GM12878 (cell line): Measurements from ENCODE around the gene OLR1. TPM values are rescaled to one million over a fixed set of nuclear protein-coding genes. Genes with fewer than 3 reads are reported as not detected.

ENCODE experiments used
- ATAC-seq: fragments of 200-7000 bp; cut with Tn5 transposase; 3 replicates; pipeline ENCODE4 v1.9.1; 2020; ENCODE audit warnings: mild to moderate bottlenecking, moderate library complexity
- BruUV-seq: library from RNA; stranded (reverse); fragments of 400-500 nt; replicated peaks from 2 replicates; lab custom pipeline; 2021; lab: Mats Ljungman, UMichigan
- CTCF ChIA-PET: fragments of 300-600 bp; sonication (Branson Sonifier 250); formaldehyde crosslinking; extraction: SDS; loops from one replicate; lab custom pipeline; 2021; ENCODE audit warnings: inconsistent platforms; lab: Yijun Ruan, JAX
- POLR2A ChIA-PET: fragments of 350-600 bp; formaldehyde crosslinking; extraction: SDS; loops from one replicate; lab custom pipeline; 2021; ENCODE audit warnings: inconsistent platforms; lab: Charles Lee
- RAD21 ChIA-PET: fragments of 300-600 bp; sonication (Branson Sonifier 250); formaldehyde crosslinking; loops from one replicate; lab custom pipeline; 2023; ENCODE audit warnings: antibody characterized with exemption; ENCODE audit not compliant: unreplicated experiment; lab: Charles Lee
- SMC1A ChIA-PET: fragments of 300-600 bp; sonication (Branson Sonifier 250); formaldehyde crosslinking; loops from one replicate; lab custom pipeline; 2023; ENCODE audit not compliant: unreplicated experiment, uncharacterized antibody; lab: Charles Lee
- DNase-seq: peaks from one replicate; pipeline ENCODE4 v3.0.0-alpha.2; 2011; ENCODE audit warnings: low read depth, low spot score
- FAIRE-seq: peaks from 3 replicates; lab custom pipeline; 2011; peaks lifted over from hg19 to GRCh38; lab: Jason Lieb, UNC
- H2AFZ ChIP-seq: 2 replicates; pipeline ENCODE4 v1.6.0; 2011; ENCODE audit warnings: low read depth, low read length, control low read depth; ENCODE audit not compliant: control insufficient read depth
- H3K27ac ChIP-seq: 2 replicates; pipeline ENCODE4 v1.5.1; 2011; ENCODE audit warnings: control low read depth; ENCODE audit not compliant: control insufficient read depth, insufficient read depth
- H3K27me3 ChIP-seq, 2 experiments: replicated peaks in 1 of 2; 2 replicates each; pipeline versions ENCODE4 v1.6.0 to v1.6.1; 2011; ENCODE audit warnings: low read length in 1 of 2; ENCODE audit not compliant: control insufficient read depth in 2 of 2, insufficient read depth in 2 of 2
- H3K36me3 ChIP-seq, 2 experiments: 2 replicates each; pipeline ENCODE4 v1.5.1; 2011; ENCODE audit warnings: low read length in 1 of 2; ENCODE audit not compliant: control insufficient read depth in 2 of 2, insufficient read depth in 2 of 2
- H3K4me1 ChIP-seq: 2 replicates; pipeline ENCODE4 v1.6.1; 2011; ENCODE audit warnings: mild to moderate bottlenecking, low read length, moderate library complexity, mixed read lengths; ENCODE audit not compliant: control insufficient read depth, insufficient read depth
- H3K4me2 ChIP-seq: 2 replicates; pipeline ENCODE4 v1.6.0; 2011; ENCODE audit warnings: control low read depth; ENCODE audit not compliant: control insufficient read depth, insufficient read depth
- H3K4me3 ChIP-seq: fragments of 200-600 bp; sonication (generic); 2 replicates; pipeline ENCODE4 v1.5.1; 2016
- H3K79me2 ChIP-seq: 2 replicates; pipeline ENCODE4 v1.6.0; 2011; ENCODE audit warnings: low read length; ENCODE audit not compliant: control insufficient read depth, insufficient read depth
- H3K9ac ChIP-seq: 2 replicates; pipeline ENCODE4 v1.8.0; 2011; ENCODE audit warnings: low read length, control low read depth, mixed read lengths; ENCODE audit not compliant: control insufficient read depth, insufficient read depth
- H3K9me3 ChIP-seq: replicated peaks from 3 replicates; pipeline ENCODE4 v1.5.1; 2011; ENCODE audit warnings: mild to moderate bottlenecking, low read length; ENCODE audit not compliant: control insufficient read depth, insufficient read depth
- H4K20me1 ChIP-seq: 2 replicates; pipeline ENCODE4 v1.6.0; 2011; ENCODE audit not compliant: control insufficient read depth, insufficient read depth
- CREM ChIP-seq: IDR thresholded peaks from 2 replicates; pipeline ENCODE4 v1.6.1; 2014; ENCODE audit warnings: antibody characterized with exemption, low read depth
- E2F8 ChIP-seq: fragments of 450-650 bp; IDR thresholded peaks from 2 replicates; pipeline ENCODE4 v1.6.1; 2018; ENCODE audit warnings: mild to moderate bottlenecking, low read depth, moderate library complexity; ENCODE audit not compliant: partially characterized antibody
- MYC ChIP-seq: IDR thresholded peaks from 2 replicates; pipeline ENCODE4 v1.6.1; 2011; ENCODE audit warnings: mild to moderate bottlenecking, low read length, moderate library complexity, inconsistent platforms; ENCODE audit not compliant: insufficient read depth, insufficient replicate concordance, insufficient read length, severe bottlenecking
- NR2C2 ChIP-seq: IDR thresholded peaks from 2 replicates; pipeline ENCODE4 v1.6.1; 2011; ENCODE audit warnings: borderline replicate concordance, low read depth; ENCODE audit not compliant: control insufficient read depth, insufficient read length
- SP1 ChIP-seq: IDR thresholded peaks from one replicate; pipeline ENCODE4 v1.6.1; 2011; ENCODE audit warnings: low read depth, low read length
- SPI1 ChIP-seq: IDR thresholded peaks from 2 replicates; pipeline ENCODE4 v1.6.1; 2011; ENCODE audit warnings: low read depth, mild to moderate bottlenecking, low read length, moderate library complexity, borderline replicate concordance; ENCODE audit not compliant: insufficient read depth
- SREBF2 ChIP-seq: IDR thresholded peaks from 2 replicates; pipeline ENCODE4 v1.6.1; 2012; ENCODE audit warnings: mild to moderate bottlenecking, low read length
- TCF12 ChIP-seq: IDR thresholded peaks from 2 replicates; pipeline ENCODE4 v1.6.1; 2011; ENCODE audit warnings: low read depth, mild to moderate bottlenecking, low read length
- WRNIP1 ChIP-seq: IDR thresholded peaks from 2 replicates; pipeline ENCODE4 v1.6.1; 2011; ENCODE audit warnings: low read depth, low read length, improper control_type of control experiment, borderline replicate concordance
- ZNF207 ChIP-seq: fragments of 450-650 bp; IDR thresholded peaks from 2 replicates; pipeline ENCODE4 v1.6.1; 2014; ENCODE audit warnings: antibody characterized with exemption, mild to moderate bottlenecking, borderline replicate concordance
- ZNF217 ChIP-seq: fragments of 450-650 bp; IDR thresholded peaks from 2 replicates; pipeline ENCODE4 v1.6.1; 2017; ENCODE audit warnings: antibody characterized with exemption, mild to moderate bottlenecking
- ZNF24 ChIP-seq: fragments of 450-650 bp; IDR thresholded peaks from 2 replicates; pipeline ENCODE4 v1.6.1; 2017; ENCODE audit warnings: antibody characterized with exemption, mild to moderate bottlenecking
- WGBS: methylation state at CpG from one replicate; pipeline ENCODE4 v1.1.6; 2016; ENCODE audit warnings: low lambda C conversion rate; ENCODE audit not compliant: insufficient replicate concordance, insufficient coverage; ENCODE audit errors: missing lambda C conversion rate; 5-methylcytosine and 5-hydroxymethylcytosine counted together
- in situ Hi-C: fragments of 300-500 bp; cut with MboI; formaldehyde crosslinking; loops from 9 replicates; pipeline ENCODE4 v1.14.3; 2018; ENCODE audit warnings: mixed read lengths
- intact Hi-C: fragments of 100-400 bp; cut with micrococcal nuclease; formaldehyde crosslinking; loops from one replicate; pipeline ENCODE4 v1.14.2; 2022; ENCODE audit not compliant: unreplicated experiment
- polyA plus RNA-seq, 11 experiments: library from polyadenylated mRNA; depleted of rRNA in 4 of 11; unstranded in 6 of 11; stranded (reverse) in 5 of 11; fragments of >200 nt; fragmentation: Nextera tagmentation in 4 of 11; fragmentation: Illumina TruSeq in 1 of 11; extraction: Ambion mirVana in 4 of 11; extraction: Trizol in 1 of 11; gene quantifications; 1 replicate in 1 of 11; 2 replicates in 10 of 11; pipeline versions ENCODE4 v1.2.1 to v1.2.3, GENCODE V29; 2011 to 2016; ENCODE audit warnings: inconsistent platforms in 2 of 11, missing spikeins in 2 of 11, low read depth in 1 of 11
- total RNA-seq, 4 experiments: library from RNA; depleted of rRNA in 3 of 4; stranded (reverse); fragments of >200 nt in 3 of 4; fragmentation: Illumina TruSeq in 1 of 4; extraction: Trizol in 1 of 4; gene quantifications; 2 replicates each; pipeline versions ENCODE4 v1.2.1 to v1.2.3, GENCODE V29; 2013 to 2021

The OLR1 gene
- total and polyA plus RNA-seq, 10 of the 15 experiments (the other 5 are each of a cell fraction or from before 2014, with no cell fraction given) = 0.08 TPM; not detected in 9

DNA sequence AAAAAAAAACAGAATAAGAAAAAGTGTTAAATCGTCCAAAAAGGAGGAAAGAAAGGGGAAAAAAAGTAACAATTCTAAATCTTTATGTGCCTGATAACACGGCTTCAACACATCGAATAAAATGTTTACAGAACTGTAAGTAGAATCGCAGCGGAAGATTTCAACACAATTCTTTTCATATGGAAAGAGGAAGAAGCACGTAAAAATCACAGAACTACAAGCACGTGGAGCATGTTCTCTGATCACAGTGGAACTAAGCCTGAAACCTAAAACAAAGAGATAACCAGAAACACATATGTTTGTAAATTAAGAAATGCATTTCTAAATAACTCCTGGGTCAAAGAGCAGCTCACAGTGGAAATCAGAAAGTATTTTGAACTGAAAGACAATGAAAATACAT is 50.7 kb downstream of the OLR1 start:
- Histone ChIP-seq H4K20me1 (no peaks in the 10 kb centered on the region), H3K4me1 (no peaks in the 10 kb centered on the region), H3K9me3 (no peaks in the 10 kb centered on the region; the same call in 2 of the 3 replicates), H3K27ac (no peak overlapping the region), H3K36me3 (no peaks in the 10 kb centered on the region), H3K9ac (no peak overlapping the region), H3K79me2 (no peaks in the 10 kb centered on the region), H2AFZ (no peak overlapping the region), H3K4me3 (no peak overlapping the region), H3K4me2 (no peak overlapping the region), H3K27me3 (no peaks in the 10 kb centered on the region; a peak in 1 of 4 replicates)
- no TSS peak for BruUV-seq
- SMC1A ChIA-PET = no interaction called here
- CTCF ChIA-PET = no interaction called here
- FAIRE-seq (no peak), ATAC-seq (no peak), DNase-seq (no peak)
- in situ Hi-C loops (no loop called here), intact Hi-C loops (no loop called here)
- RAD21 ChIA-PET = no interaction called here
- POLR2A ChIA-PET = no interaction called here
- TF ChIP-seq NR2C2 (no peak), TCF12 (no peak), ZNF24 (no peak), SPI1 (no peak), E2F8 (no peak), ZNF217 (no peak), WRNIP1 (no peak), CREM (no peak), ZNF207 (no peak), MYC (no peak), SP1 (no peak), SREBF2 (no peak)
- under 1% methylated on average over 7 of the region's 7 CpGs for WGBS
